ENCODE data around the gene CBLC.

CBLC gene

GRCh38 chr19:44789943-44790483 is 12.3 kb downstream of the CBLC start:
- no peaks in the 10 kb centered on the region for H3K79me2 ChIP-seq (ENCODE audit: low read length)
- DNase-seq, result no peak
- H3K27ac ChIP-seq (ENCODE audit: low read length), result no peak overlapping the region
- H3K9ac ChIP-seq (ENCODE audit: low read length), result no peak overlapping the region
- no peaks in the 10 kb centered on the region for H3K36me3 ChIP-seq (replicated peaks; ENCODE audit: insufficient read depth, low read length)
- no peaks in the 10 kb centered on the region for H3F3A ChIP-seq (ENCODE audit: insufficient read depth, low read length)
- H3K4me1 ChIP-seq (ENCODE audit: low read length), result no peaks in the 10 kb centered on the region
- no peak overlapping the region for H3K4me2 ChIP-seq (ENCODE audit: low read depth, low read length)
- H3K27me3 ChIP-seq (replicated peaks; ENCODE audit: insufficient read depth, low read length), result peaks cover 4% of the 10 kb centered on the region
- no peak overlapping the region for H2AFZ ChIP-seq (ENCODE audit: low read length)
- H3K9me2 ChIP-seq (replicated peaks; ENCODE audit: insufficient read depth, low read length), result no peaks in the 10 kb centered on the region
- H3K9me3 ChIP-seq (replicated peaks; ENCODE audit: insufficient read depth, low read length), result no peaks in the 10 kb centered on the region
- TF ChIP-seq EZH2phosphoT487 (IDR thresholded peaks at IDR 0.05; ENCODE audit: low read length) (no peak), EZH2 (optimal IDR thresholded peaks at IDR 0.05; ENCODE audit: low read depth, low read length) (no peak), CTCF (IDR thresholded peaks at IDR 0.05; ENCODE audit: low read length) (no peak)
- H4K20me1 ChIP-seq (ENCODE audit: insufficient read depth, low read length), result no peaks in the 10 kb centered on the region
- H3K4me3 ChIP-seq (ENCODE audit: low read length), result no peak overlapping the region

- Histone ChIP-seq H3K4me3 (ENCODE audit: low read length) (no peak overlapping the region), H3K27me3 (replicated peaks; ENCODE audit: insufficient read depth, low read length) (peaks cover 4% of the 10 kb centered on the region; the same call in 1 of the 2 replicates), H3F3A (ENCODE audit: insufficient read depth, low read length) (no peaks in the 10 kb centered on the region), H3K9ac (ENCODE audit: low read length) (no peak overlapping the region), H3K9me3 (replicated peaks; ENCODE audit: insufficient read depth, low read length) (no peaks in the 10 kb centered on the region), H4K20me1 (ENCODE audit: insufficient read depth, low read length) (no peaks in the 10 kb centered on the region), H3K79me2 (ENCODE audit: low read length) (no peaks in the 10 kb centered on the region), H3K9me2 (replicated peaks; ENCODE audit: insufficient read depth, low read length) (no peaks in the 10 kb centered on the region), H3K4me2 (ENCODE audit: low read depth, low read length) (no peak overlapping the region), H3K36me3 (replicated peaks; ENCODE audit: insufficient read depth, low read length) (no peaks in the 10 kb centered on the region), H2AFZ (ENCODE audit: low read length) (no peak overlapping the region), H3K27ac (ENCODE audit: low read length) (no peak overlapping the region), H3K4me1 (ENCODE audit: low read length) (no peaks in the 10 kb centered on the region)
- no peak for DNase-seq
- no peak for TF ChIP-seq CTCF (IDR thresholded peaks at IDR 0.05; ENCODE audit: low read length)
- no peak for TF ChIP-seq EZH2 (optimal IDR thresholded peaks at IDR 0.05; ENCODE audit: low read depth, low read length)
- no peak for TF ChIP-seq EZH2phosphoT487 (IDR thresholded peaks at IDR 0.05; ENCODE audit: low read length)
Measured at GRCh38 chr19:44792281-44792680, 14.6 kb downstream of the CBLC start.

GRCh38 chr19:44794610-44795009 is 16.9 kb downstream of the CBLC start:
- no peak for DNase-seq
- Histone ChIP-seq H3K4me1 (ENCODE audit: low read length) (no peaks in the 10 kb centered on the region), H2AFZ (ENCODE audit: low read length) (no peak overlapping the region), H3K9me3 (replicated peaks; ENCODE audit: insufficient read depth, low read length) (no peaks in the 10 kb centered on the region), H3K4me2 (ENCODE audit: low read depth, low read length) (no peak overlapping the region), H3K9ac (ENCODE audit: low read length) (no peak overlapping the region), H3K4me3 (ENCODE audit: low read length) (no peak overlapping the region), H3K36me3 (replicated peaks; ENCODE audit: insufficient read depth, low read length) (no peaks in the 10 kb centered on the region), H3F3A (ENCODE audit: insufficient read depth, low read length) (no peaks in the 10 kb centered on the region), H3K9me2 (replicated peaks; ENCODE audit: insufficient read depth, low read length) (no peaks in the 10 kb centered on the region), H3K27me3 (replicated peaks; ENCODE audit: insufficient read depth, low read length) (no peaks in the 10 kb centered on the region; the same call in 1 of the 2 replicates), H3K27ac (ENCODE audit: low read length) (no peak overlapping the region), H3K79me2 (ENCODE audit: low read length) (no peaks in the 10 kb centered on the region), H4K20me1 (ENCODE audit: insufficient read depth, low read length) (no peaks in the 10 kb centered on the region)
- no peak for TF ChIP-seq EZH2 (optimal IDR thresholded peaks at IDR 0.05; ENCODE audit: low read depth, low read length)
- TF ChIP-seq EZH2phosphoT487 (IDR thresholded peaks at IDR 0.05; ENCODE audit: low read length), result no peak
- TF ChIP-seq CTCF (IDR thresholded peaks at IDR 0.05; ENCODE audit: low read length), result no peak

Data from MM.1S (cell line).